Measurements from ENCODE around the gene DCAF5.

DCAF5 gene

GRCh38 chr14:69012256-69012953, 140.5 kb downstream of the DCAF5 start:
- no peak for DNase-seq (ENCODE audit: low read depth, low spot score)
- Histone ChIP-seq H3K27me3 (ENCODE audit: insufficient read depth, insufficient read length) (no peaks in the 10 kb centered on the region), H3K4me3 (ENCODE audit: insufficient read length, low read depth) (no peak overlapping the region), H3K9ac (ENCODE audit: insufficient read length, low read depth) (no peak overlapping the region), H3K9me3 (ENCODE audit: insufficient read depth, low read length) (no peaks in the 10 kb centered on the region), H3K36me3 (ENCODE audit: insufficient read depth, insufficient read length, low read length) (no peaks in the 10 kb centered on the region), H3K4me1 (ENCODE audit: insufficient read depth, insufficient read length) (peaks cover 5% of the 10 kb centered on the region)
- TF ChIP-seq SUZ12 (IDR thresholded peaks at IDR 0.05; ENCODE audit: extremely low read depth, insufficient read depth, insufficient read length) (no peak), ZNF274 (IDR thresholded peaks at IDR 0.05; ENCODE audit: low read depth, low read length) (no peak), YY1 (IDR thresholded peaks at IDR 0.05; ENCODE audit: insufficient read depth, insufficient read length) (no peak)

- peaks cover 9% of the 10 kb centered on the region for H3K4me1 ChIP-seq (ENCODE audit: insufficient read depth, insufficient read length)
- H3K36me3 ChIP-seq (ENCODE audit: insufficient read depth, insufficient read length, low read length), result no peaks in the 10 kb centered on the region
- no peaks in the 10 kb centered on the region for H3K9me3 ChIP-seq (ENCODE audit: insufficient read depth, low read length)
- TF ChIP-seq YY1 (IDR thresholded peaks at IDR 0.05; ENCODE audit: insufficient read depth, insufficient read length) (no peak), SUZ12 (IDR thresholded peaks at IDR 0.05; ENCODE audit: extremely low read depth, insufficient read depth, insufficient read length) (no peak), ZNF274 (IDR thresholded peaks at IDR 0.05; ENCODE audit: low read depth, low read length) (no peak)
- DNase-seq (ENCODE audit: low read depth, low spot score), result no peak
- no peak overlapping the region for H3K9ac ChIP-seq (ENCODE audit: insufficient read length, low read depth)
- no peaks in the 10 kb centered on the region for H3K27me3 ChIP-seq (ENCODE audit: insufficient read depth, insufficient read length)
- H3K4me3 ChIP-seq (ENCODE audit: insufficient read length, low read depth), result no peak overlapping the region
Observed at GRCh38 chr14:69010648-69011047, 142.3 kb downstream of the DCAF5 start.

GRCh38 chr14:69008421-69008884, 144.5 kb downstream of the DCAF5 start:
- H3K4me1 ChIP-seq (ENCODE audit: insufficient read depth, insufficient read length), result peaks cover 11% of the 10 kb centered on the region
- no peak for DNase-seq (ENCODE audit: low read depth, low spot score)
- no peak overlapping the region for H3K4me3 ChIP-seq (ENCODE audit: insufficient read length, low read depth)

GRCh38 chr14:69006346-69006745, 146.6 kb downstream of the DCAF5 start:
- Histone ChIP-seq H3K4me3 (ENCODE audit: insufficient read length, low read depth) (no peak overlapping the region), H3K27me3 (ENCODE audit: insufficient read depth, insufficient read length) (no peaks in the 10 kb centered on the region), H3K36me3 (ENCODE audit: insufficient read depth, insufficient read length, low read length) (no peaks in the 10 kb centered on the region), H3K9ac (ENCODE audit: insufficient read length, low read depth) (no peak overlapping the region), H3K9me3 (ENCODE audit: insufficient read depth, low read length) (no peaks in the 10 kb centered on the region), H3K4me1 (ENCODE audit: insufficient read depth, insufficient read length) (peaks cover 14% of the 10 kb centered on the region)
- TF ChIP-seq ZNF274 (IDR thresholded peaks at IDR 0.05; ENCODE audit: low read depth, low read length), result no peak
- no peak for TF ChIP-seq SUZ12 (IDR thresholded peaks at IDR 0.05; ENCODE audit: extremely low read depth, insufficient read depth, insufficient read length)
- TF ChIP-seq YY1 (IDR thresholded peaks at IDR 0.05; ENCODE audit: insufficient read depth, insufficient read length), result no peak
- DNase-seq (ENCODE audit: low read depth, low spot score), result no peak

More at GRCh38 chr14:69008421-69008884, 144.5 kb downstream of the DCAF5 start:
- Histone ChIP-seq H3K9ac (ENCODE audit: insufficient read length, low read depth) (no peak overlapping the region), H3K27me3 (ENCODE audit: insufficient read depth, insufficient read length) (no peaks in the 10 kb centered on the region), H3K9me3 (ENCODE audit: insufficient read depth, low read length) (no peaks in the 10 kb centered on the region), H3K36me3 (ENCODE audit: insufficient read depth, insufficient read length, low read length) (no peaks in the 10 kb centered on the region)
- TF ChIP-seq YY1 (IDR thresholded peaks at IDR 0.05; ENCODE audit: insufficient read depth, insufficient read length) (no peak), SUZ12 (IDR thresholded peaks at IDR 0.05; ENCODE audit: extremely low read depth, insufficient read depth, insufficient read length) (no peak), ZNF274 (IDR thresholded peaks at IDR 0.05; ENCODE audit: low read depth, low read length) (no peak)

- TF ChIP-seq ZNF274 (IDR thresholded peaks at IDR 0.05; ENCODE audit: low read depth, low read length), result no peak
- no peak for TF ChIP-seq SUZ12 (IDR thresholded peaks at IDR 0.05; ENCODE audit: extremely low read depth, insufficient read depth, insufficient read length)
- no peak for TF ChIP-seq YY1 (IDR thresholded peaks at IDR 0.05; ENCODE audit: insufficient read depth, insufficient read length)
- peak; percentile 30 for DNase-seq (ENCODE audit: low read depth, low spot score)
- H3K4me3 ChIP-seq (ENCODE audit: insufficient read length, low read depth), result no peak overlapping the region
Observed at GRCh38 chr14:69005432-69006148, 147.3 kb downstream of the DCAF5 start.

GRCh38 chr14:69004731-69005431, 148.0 kb downstream of the DCAF5 start:
- H3K9me3 ChIP-seq (ENCODE audit: insufficient read depth, low read length), result 0 out of 2 replicates have a peak, but pooled peaks cover 6% of the 10 kb centered on the region

More at GRCh38 chr14:69005432-69006148, 147.3 kb downstream of the DCAF5 start:
- H3K27me3 ChIP-seq (ENCODE audit: insufficient read depth, insufficient read length), result no peaks in the 10 kb centered on the region
- H3K4me1 ChIP-seq (ENCODE audit: insufficient read depth, insufficient read length), result peaks cover 14% of the 10 kb centered on the region
- H3K9ac ChIP-seq (ENCODE audit: insufficient read length, low read depth), result no peak overlapping the region
- H3K36me3 ChIP-seq (ENCODE audit: insufficient read depth, insufficient read length, low read length), result no peaks in the 10 kb centered on the region
- 0 out of 2 replicates have a peak, but pooled peaks cover 6% of the 10 kb centered on the region for H3K9me3 ChIP-seq (ENCODE audit: insufficient read depth, low read length)

More at GRCh38 chr14:69004731-69005431, 148.0 kb downstream of the DCAF5 start:
- DNase-seq (ENCODE audit: low read depth, low spot score), result no peak
- TF ChIP-seq SUZ12 (IDR thresholded peaks at IDR 0.05; ENCODE audit: extremely low read depth, insufficient read depth, insufficient read length) (no peak), ZNF274 (IDR thresholded peaks at IDR 0.05; ENCODE audit: low read depth, low read length) (no peak), YY1 (IDR thresholded peaks at IDR 0.05; ENCODE audit: insufficient read depth, insufficient read length) (no peak)
- Histone ChIP-seq H3K36me3 (ENCODE audit: insufficient read depth, insufficient read length, low read length) (no peaks in the 10 kb centered on the region), H3K9ac (ENCODE audit: insufficient read length, low read depth) (no peak overlapping the region), H3K27me3 (ENCODE audit: insufficient read depth, insufficient read length) (no peaks in the 10 kb centered on the region), H3K4me1 (ENCODE audit: insufficient read depth, insufficient read length) (peaks cover 14% of the 10 kb centered on the region), H3K4me3 (ENCODE audit: insufficient read length, low read depth) (no peak overlapping the region)

Data from NT2/D1 (cell line).